HFFc6 (cell line): ENCODE results near the gene NLGN1. TPM values are rescaled to one million over a fixed set of nuclear protein-coding genes. Genes with fewer than 3 reads are reported as not detected.

Experiments used
- DNase-seq: peaks from one replicate; pipeline ENCODE4 v3.0.0-alpha.2; 2018
- H3K27ac Mint-ChIP-seq: 2 replicates; pipeline ENCODE4 v1.8.0; 2020; ENCODE audit warnings: mild to moderate bottlenecking, mixed read lengths
- H3K27me3 Mint-ChIP-seq: 2 replicates; pipeline ENCODE4 v1.8.0; 2021; ENCODE audit warnings: mild to moderate bottlenecking, moderate library complexity, mixed read lengths; ENCODE audit not compliant: insufficient read depth
- H3K36me3 Mint-ChIP-seq: 2 replicates; pipeline ENCODE4 v1.8.0; 2021; ENCODE audit warnings: low read depth, mixed read lengths
- H3K4me1 Mint-ChIP-seq: 2 replicates; pipeline ENCODE4 v1.8.0; 2020; ENCODE audit warnings: low read depth, mixed read lengths
- H3K4me3 Mint-ChIP-seq: 2 replicates; pipeline ENCODE4 v1.8.0; 2020; ENCODE audit warnings: mild to moderate bottlenecking, moderate library complexity, mixed read lengths
- H3K9me3 Mint-ChIP-seq: 2 replicates; pipeline ENCODE4 v1.8.0; 2020; ENCODE audit warnings: mild to moderate bottlenecking, mixed read lengths
- CTCF ChIP-seq: fragments of 200-600 bp; sonication (generic); IDR thresholded peaks from 2 replicates; pipeline ENCODE4 v1.5.0; 2021; ENCODE audit warnings: antibody characterized with exemption, mild to moderate bottlenecking
- total RNA-seq, 6 experiments: library from RNA; stranded (reverse); fragmentation: NEBNext Ultra II Directional; extraction: Animal tissue kit (Norgen Biotek cat#: 25700); gene quantifications; 2 replicates in 1 of 6; 3 replicates in 5 of 6; pipeline ENCODE4 v1.2.3, GENCODE V29; 2021

The NLGN1 gene
- total RNA-seq, 6 experiments from 2014 or later = 10.0 to 17.2 (median 15.7) TPM

DNA sequence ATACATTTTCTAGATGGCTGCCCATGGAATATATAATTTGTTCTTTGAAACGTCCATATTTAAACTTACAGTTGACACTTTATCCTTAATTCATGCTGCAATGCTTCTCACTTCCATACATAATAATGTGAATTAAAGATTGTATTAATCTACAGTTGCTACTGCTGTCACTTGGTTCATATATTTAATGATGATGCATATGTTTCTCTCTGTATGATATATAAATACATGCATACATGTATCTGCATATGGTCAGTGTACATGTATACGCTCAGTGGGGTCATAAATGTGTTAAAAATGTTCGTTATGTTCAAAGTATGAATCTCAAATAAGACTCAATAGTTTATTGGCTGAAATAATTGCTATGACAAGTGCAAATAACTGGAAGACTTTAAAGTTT, 382.5 kb downstream of the NLGN1 start:
- H3K27ac Mint-ChIP-seq = no peak overlapping the region
- no peak for DNase-seq
- H3K27me3 Mint-ChIP-seq = no peaks in the 10 kb centered on the region
- H3K4me1 Mint-ChIP-seq = peaks cover 23% of the 10 kb centered on the region
- H3K4me3 Mint-ChIP-seq = no peak overlapping the region
- TF ChIP-seq CTCF = no peak
- no peaks in the 10 kb centered on the region for H3K9me3 Mint-ChIP-seq
- no peaks in the 10 kb centered on the region for H3K36me3 Mint-ChIP-seq

GRCh38 chr3:173785004-173785403, 387.5 kb downstream of the NLGN1 start:
- TF ChIP-seq CTCF = peak; percentile 25; the same call in 1 of the 2 replicates
- Mint-ChIP-seq H3K4me1 (peaks cover 21% of the 10 kb centered on the region), H3K27me3 (no peaks in the 10 kb centered on the region), H3K4me3 (no peak overlapping the region), H3K36me3 (no peaks in the 10 kb centered on the region), H3K9me3 (no peaks in the 10 kb centered on the region), H3K27ac (no peak overlapping the region)
- DNase-seq = no peak

DNA sequence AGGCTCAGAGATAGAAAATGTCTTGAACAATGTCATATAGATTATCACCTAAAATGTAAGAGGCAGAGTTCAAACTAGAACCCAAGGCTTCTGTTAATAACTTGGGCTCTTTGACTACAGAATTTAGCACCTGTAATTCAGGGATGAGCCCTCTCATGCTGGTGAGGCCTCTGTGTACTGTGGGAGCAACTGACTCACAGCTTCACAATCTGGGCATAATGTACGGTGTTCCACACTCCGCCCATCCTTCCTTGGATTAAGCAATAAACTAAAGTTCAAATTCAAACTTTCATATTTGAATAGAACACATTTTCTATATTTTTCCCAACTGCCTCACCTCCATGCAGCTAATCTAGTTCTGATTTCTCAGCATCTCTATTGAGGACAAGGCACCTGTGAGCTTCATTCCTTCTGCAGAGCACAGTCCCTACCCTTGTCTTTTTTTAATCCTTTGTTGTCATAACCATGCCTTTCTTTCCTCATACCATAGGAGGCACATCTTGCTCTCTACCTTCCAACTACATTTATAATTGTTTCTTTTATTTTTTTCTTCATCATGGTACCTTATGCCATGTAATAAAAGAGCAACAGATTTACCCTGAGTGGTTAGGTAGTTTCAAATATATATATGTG, 392.1 kb downstream of the NLGN1 start:
- Mint-ChIP-seq H3K4me1 (peaks cover 16% of the 10 kb centered on the region), H3K27me3 (no peaks in the 10 kb centered on the region), H3K4me3 (no peak overlapping the region), H3K36me3 (no peaks in the 10 kb centered on the region), H3K27ac (no peak overlapping the region), H3K9me3 (no peaks in the 10 kb centered on the region)
- TF ChIP-seq CTCF = no peak
- DNase-seq = no peak

GRCh38 chr3:173793963-173794362, 396.4 kb downstream of the NLGN1 start:
- H3K27ac Mint-ChIP-seq = no peak overlapping the region

DNA sequence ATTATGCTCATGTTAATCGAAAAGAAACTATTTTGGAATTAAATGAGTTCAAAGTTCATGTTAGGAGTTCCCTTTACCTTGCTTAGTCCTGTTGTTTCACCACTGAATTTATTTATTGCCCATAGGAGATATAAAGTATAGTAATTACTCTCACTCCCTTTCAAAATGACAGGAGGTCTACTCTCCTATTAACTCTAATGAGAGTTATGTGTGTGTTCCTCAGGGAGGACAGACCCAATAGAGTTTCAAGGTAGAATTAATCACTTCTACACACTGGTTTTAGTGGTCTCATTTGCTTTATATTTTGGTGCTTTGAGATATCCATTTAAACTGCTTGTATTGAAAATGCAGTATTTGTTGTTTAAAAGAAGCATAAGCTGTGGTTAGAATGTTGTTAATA, 398.9 kb downstream of the NLGN1 start:
- H3K27ac Mint-ChIP-seq = no peak overlapping the region
- DNase-seq = no peak
- TF ChIP-seq CTCF = no peak
- no peak overlapping the region for H3K4me3 Mint-ChIP-seq
- no peaks in the 10 kb centered on the region for H3K9me3 Mint-ChIP-seq
- H3K27me3 Mint-ChIP-seq = no peaks in the 10 kb centered on the region
- no peaks in the 10 kb centered on the region for H3K36me3 Mint-ChIP-seq
- H3K4me1 Mint-ChIP-seq = peaks cover 27% of the 10 kb centered on the region

More at GRCh38 chr3:173793963-173794362, 396.4 kb downstream of the NLGN1 start:
- Mint-ChIP-seq H3K36me3 (no peaks in the 10 kb centered on the region), H3K27me3 (no peaks in the 10 kb centered on the region), H3K9me3 (no peaks in the 10 kb centered on the region), H3K4me3 (no peak overlapping the region), H3K4me1 (peaks cover 22% of the 10 kb centered on the region)
- no peak for TF ChIP-seq CTCF
- no peak for DNase-seq
